HG02571 (cell line): Measurements from ENCODE around the gene BLOC1S6.

Experiments used
- ATAC-seq: cut with Tn5 transposase; IDR thresholded peaks from one replicate; pipeline ENCODE4 v1.9.1; 2021; ENCODE audit warnings: mild to moderate bottlenecking, moderate library complexity; ENCODE audit not compliant: unreplicated experiment

BLOC1S6 gene

DNA sequence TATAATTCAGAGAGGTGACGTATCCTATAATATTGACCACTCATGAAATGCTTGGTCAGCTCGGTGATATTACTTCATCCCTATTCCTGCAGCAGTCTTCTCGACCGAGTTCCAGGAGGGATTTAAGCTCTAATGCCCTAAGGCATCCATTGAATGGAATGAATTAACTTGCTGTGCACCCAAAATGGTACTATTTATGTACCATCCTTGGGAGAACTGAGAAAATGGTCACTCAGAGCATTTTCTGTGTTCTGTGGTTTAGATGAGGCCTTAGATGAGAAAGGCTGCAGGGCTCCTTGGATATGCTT, 638 bp downstream of the BLOC1S6 start:
- ATAC-seq, result no peak

DNA sequence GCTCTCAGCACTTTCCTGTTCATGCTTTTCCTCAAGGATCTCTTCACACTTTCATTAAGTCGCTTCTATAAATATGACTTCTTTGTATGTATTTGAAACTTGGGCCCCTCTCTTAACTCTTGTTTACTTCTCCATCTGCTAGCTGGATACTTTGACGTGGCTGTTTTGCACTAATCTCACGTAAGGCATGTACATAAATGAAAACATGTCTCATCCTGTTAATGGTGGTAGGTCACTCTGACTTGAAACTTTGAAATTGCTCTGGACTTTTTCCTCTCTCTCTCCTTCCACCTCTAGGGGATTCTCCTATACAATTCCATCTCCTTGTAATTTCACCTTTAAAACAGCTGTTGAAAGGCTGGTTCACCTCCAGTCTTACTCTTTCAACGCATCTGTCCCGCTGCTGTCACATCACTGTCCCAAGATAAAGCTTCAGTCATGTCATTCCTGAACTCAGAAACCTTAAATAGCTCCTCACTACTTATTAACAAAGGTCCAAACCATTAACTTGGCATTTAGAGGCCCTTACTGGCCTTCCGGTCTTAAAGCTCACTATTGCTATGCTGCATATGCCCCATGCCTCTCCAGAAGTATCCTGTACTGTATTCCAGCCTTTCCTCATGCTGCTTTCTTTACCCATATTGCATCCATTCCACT, 1.2 kb downstream of the BLOC1S6 start:
- ATAC-seq, result no peak

DNA sequence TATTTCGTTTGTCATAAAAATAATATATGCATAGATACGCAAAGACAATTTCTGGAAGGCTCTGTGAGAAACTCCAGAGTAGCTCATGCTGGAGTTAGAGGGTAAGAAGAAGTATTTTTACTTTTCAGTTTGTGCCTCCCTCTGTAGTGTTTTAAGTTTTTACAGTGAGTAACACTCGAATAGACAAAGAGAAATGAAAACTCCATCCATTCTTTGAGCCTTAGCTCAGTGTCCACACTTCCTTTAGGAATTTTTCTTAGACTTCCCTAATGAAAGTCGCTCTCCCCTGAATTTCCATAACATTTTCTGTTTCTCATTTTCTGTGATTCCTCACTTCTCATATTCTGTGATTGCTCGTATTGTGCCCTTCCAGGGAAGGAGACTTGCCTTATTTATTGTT, 2.1 kb downstream of the BLOC1S6 start:
- no peak for ATAC-seq

DNA sequence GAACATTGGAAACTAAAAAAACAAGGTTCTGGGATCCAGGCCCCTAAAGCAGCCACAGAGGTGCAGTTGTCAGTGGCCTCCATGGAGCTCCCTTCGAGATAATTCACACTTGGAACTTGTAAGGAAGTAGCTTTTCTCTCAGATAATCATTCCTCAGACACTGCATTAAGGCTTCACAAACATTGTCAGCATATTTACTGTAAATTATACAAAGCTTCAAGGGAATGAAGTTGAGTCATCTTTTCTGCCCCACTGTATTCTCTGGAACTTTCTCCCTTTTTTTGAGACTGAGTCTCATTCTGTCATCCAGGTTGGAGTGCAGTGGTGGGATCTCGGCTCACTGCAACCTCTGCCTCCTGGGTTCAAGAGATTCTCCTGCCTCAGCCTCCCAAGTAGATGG, 7.1 kb downstream of the BLOC1S6 start:
- no peak for ATAC-seq

DNA sequence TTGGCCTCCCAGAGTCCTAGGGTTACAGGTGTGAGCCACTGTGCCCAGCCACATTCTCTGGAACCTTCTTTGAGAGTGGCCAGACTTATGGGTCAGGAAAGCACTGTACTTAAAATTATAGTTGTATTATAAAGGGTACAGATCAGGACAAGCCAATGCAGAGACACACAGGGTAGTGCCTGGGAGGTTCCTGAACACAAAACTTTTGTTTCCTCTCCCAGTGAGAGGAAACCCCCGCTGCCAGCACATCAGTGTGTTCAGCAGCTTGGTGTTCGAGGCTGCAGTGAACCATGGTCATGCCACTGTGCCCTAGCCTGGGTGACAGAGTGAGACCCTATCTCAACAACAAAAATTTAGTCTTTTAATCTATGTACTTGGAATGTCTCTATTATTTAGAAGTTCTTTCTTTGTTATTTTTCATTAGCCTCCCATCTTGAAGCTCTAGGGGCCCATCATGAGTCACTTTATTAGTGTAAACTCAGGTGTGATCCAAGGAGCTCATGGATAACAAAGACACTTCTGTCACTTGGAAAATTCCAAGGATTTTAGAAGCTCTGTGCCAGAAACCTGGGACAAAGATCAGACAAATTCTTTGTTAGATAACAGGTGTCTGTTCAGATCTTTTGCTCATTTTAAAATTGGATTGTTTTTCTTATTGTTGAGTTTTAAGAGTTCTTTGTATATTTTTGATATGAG, 7.8 kb downstream of the BLOC1S6 start:
- no peak for ATAC-seq

DNA sequence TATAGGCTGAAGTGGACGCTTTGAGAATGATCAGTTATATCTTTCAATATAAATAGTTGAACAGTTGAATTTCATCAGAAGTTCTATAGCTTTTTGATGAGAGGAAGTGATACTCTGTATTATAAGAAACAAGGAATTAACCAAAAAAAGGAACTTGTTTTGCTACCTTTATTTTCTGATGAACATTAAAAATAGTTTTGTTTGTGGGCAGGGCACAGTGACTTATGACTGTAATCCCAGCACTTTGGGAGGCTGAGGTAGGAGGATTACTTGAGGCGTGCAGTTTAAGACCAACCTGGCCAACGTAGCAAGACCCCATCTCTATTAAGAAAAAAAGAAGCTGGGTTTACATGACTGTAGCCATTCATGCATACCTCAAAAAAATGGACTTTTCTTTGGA, 16.7 kb downstream of the BLOC1S6 start:
- ATAC-seq, result no peak

DNA sequence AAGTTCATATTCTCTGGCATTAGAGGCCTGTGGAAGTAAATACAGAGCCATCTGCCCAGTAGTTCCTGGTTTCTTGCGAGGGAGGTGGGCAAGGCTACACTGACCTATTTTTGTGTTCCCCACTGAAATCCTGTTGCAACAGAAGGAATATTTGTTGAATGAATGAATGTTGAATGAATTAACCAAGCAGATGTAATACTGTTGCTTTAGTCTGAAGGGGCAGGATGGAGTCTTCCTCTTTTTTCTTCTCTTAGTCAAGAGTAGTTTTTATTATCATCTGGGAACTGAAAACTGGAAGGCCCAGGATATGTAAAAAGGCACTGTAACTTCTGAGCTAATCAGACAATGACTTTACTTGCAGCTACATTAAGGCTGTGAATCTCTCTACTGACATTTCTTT, 17.1 kb downstream of the BLOC1S6 start:
- ATAC-seq, result no peak

DNA sequence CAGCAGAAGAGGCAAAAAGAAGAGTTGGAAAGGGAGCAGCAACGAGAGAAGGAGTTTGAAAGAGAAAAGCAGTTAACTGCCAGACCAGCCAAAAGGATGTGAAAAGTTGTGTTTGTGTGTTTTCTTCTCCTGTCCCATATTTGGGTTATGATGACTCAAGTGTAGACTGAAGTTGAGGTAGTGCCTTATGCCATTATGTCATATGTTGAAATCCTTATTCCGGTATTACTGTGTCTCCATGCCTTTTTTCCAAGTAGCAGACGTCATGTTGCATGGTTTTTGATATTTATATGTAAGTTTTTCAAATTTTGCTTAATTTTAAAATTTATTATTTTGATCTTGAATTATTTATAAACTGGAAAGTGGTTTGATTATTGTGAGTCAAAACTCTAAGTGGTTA, 19.2 kb downstream of the BLOC1S6 start:
- no peak for ATAC-seq

DNA sequence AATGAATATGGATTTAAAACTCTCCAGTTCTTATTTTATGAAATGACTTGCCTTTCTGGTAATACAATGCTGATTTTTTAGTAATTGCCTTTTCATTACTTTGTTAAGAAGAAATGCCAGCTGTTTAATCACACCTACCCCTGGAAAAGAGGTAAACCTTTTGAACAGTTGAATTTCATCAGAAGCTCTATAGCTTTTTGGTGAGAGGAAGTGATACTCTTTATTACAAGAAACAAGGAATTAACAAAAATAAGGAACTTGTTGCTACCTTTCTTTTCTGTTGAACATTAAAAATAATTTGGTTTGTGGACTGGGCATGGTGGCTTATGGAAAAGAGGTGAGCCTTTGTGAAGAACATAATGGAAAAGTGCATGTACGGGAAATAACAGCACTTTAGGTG, 19.7 kb downstream of the BLOC1S6 start:
- no peak for ATAC-seq

DNA sequence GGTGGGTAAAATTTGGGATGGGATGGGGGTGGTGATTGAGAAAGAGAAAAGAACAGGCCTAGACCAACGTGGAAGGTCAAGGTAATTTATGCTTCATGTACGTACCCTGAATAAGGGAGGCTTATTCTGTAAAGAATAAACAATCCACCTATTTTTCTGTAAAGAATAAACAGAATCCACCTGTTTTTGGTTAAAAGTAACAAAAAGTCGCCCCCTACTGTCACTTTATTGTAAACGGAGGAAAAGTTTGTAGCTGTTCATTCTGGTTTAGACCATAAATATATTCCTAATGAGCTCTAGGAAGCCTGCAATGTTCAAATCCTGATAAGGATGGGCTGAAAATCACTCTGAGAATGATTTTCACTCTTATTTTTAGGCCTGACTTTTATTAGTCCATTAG, 24.1 kb downstream of the BLOC1S6 start:
- no peak for ATAC-seq

DNA sequence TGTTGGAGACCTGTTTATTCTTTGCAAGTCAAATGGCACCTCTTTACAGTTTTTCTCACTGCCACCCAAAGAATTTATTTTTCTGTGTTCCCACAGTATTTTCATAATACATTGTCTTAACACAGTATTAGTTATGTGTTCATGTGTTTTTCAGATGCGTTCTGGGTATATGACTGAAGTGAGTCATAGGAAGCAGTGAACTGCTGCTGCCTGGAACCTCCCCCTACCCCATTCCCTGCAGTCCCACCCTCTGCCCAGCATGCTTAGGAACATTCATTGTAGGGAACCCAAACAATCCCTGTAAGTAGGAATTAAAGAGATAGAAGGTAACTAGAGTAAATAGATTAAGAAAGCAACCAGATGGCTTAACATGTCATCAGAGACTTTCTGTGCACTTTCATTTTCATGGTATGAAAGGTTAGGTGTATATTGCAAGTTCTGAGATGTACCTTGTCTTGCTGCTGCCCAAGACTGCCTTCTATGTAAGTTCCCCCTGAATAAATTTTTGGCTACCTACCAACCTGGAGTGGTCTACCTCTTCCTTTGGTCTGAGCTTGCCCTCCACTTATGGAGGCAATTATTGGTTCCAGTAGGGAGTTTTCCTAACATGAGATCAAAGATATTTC, 25.7 kb downstream of the BLOC1S6 start:
- no peak for ATAC-seq

DNA sequence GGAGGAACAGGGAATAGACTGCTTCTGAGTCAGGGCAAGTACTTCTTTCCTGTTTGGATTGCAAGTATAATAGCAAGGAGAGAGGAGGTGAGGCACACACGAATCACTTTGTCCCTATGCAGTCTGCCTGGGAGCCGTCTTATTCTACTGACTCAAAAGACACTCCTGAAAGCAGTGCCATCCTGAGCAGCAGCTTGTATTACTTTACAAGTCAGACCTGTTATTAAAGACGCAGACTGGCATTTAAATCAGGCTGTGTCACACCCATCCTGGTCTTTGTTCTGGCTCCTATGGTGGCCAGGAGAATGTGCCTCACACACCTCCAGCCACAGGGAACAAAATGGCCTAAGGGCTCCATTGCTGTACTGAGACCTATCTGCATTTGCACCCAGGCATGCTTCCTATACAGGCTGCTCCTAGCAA, 29.7 kb downstream of the BLOC1S6 start:
- no peak for ATAC-seq

DNA sequence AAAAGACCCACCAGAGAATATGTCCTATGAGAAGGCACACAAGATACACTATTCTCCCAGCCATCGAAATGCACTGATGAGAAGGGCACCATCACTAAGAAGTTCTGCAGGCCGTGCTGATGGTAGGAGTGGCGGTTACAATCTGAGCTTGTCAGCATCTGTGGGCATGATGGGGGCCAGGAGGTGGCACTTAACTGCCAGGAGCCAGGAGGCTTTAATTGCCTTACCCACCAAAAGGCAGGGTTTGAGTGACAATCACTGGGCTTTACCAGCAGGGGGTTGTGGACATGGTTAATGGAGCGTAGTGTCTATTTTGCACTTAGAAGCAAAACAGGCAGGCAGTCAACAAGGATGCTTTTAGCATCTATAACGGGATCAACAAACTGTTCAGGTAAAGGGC, 31.6 kb downstream of the BLOC1S6 start:
- no peak for ATAC-seq

DNA sequence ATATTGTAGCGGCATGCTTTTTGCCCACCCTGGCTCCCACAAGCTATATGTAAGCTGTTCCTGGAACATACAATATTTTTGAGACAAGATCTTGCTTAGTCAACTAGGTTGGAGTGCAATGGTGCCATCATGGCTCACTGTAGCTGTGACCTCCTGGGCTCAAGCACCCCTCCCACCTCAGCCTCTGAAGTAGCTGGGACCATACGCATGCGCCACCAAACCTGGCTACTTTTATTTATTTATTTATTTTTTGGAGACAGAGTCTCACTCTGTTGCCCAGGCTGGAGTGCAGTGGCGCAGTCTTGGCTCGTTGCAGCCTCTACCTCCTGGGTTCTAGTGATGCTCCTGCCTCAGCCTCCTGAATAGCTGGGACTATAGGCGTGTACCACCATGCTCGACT, 41.0 kb downstream of the BLOC1S6 start:
- ATAC-seq, result no peak

DNA sequence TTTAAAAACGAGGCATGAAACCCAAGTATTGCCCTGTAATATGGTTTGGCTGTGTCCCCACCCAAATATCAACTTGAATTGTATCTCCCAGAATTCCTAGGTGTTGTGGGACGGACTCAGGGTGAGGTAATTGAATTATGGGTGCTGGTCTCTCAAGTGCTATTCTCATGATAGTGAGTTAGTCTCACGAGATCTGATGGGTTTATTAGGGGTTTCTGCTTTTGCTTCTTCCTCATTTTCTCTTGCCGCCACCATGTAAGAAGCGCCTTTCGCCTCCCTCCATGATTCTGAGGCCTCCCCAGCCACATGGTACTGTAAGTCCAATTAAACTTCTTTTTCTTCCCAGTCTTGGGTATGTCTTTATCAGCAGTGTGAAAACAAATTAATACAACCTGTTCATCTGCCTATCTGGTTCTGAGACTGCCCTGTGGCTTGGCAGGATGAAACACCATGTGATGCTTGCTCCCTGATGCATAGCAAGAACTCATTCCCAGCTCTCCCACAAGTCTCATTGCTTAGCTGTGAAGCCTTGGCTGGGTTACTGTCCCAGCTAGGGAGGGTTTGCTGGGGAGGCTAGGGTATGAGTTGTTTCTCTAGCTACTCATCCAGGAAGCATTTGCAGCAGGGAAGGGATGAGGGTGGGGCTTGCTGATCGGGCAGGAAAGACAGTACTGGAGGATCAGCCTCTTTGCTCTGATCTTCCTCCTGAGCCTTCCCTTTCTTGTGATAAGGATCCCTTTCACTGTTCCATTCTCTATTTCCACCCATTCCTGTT, 43.9 kb downstream of the BLOC1S6 start:
- no peak for ATAC-seq

DNA sequence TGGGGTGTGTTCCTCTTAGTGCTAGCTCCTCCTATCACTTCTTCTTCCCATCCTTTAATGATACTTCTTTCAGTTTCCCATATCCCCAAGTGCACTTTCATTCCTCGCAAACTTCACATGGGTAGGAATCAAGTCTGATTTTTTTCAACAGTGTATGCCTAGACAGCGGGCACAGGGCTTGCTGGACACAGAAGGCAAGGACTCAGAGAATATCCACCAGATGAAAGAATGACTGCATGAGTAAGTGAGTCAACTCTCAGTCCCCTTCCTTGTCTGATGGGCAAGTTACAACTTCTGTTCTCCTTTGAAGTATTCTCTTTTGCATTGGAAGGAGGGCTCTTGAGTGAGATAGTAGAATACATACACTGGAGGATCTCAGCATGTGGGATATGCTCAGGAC, 44.6 kb downstream of the BLOC1S6 start:
- ATAC-seq, result no peak

DNA sequence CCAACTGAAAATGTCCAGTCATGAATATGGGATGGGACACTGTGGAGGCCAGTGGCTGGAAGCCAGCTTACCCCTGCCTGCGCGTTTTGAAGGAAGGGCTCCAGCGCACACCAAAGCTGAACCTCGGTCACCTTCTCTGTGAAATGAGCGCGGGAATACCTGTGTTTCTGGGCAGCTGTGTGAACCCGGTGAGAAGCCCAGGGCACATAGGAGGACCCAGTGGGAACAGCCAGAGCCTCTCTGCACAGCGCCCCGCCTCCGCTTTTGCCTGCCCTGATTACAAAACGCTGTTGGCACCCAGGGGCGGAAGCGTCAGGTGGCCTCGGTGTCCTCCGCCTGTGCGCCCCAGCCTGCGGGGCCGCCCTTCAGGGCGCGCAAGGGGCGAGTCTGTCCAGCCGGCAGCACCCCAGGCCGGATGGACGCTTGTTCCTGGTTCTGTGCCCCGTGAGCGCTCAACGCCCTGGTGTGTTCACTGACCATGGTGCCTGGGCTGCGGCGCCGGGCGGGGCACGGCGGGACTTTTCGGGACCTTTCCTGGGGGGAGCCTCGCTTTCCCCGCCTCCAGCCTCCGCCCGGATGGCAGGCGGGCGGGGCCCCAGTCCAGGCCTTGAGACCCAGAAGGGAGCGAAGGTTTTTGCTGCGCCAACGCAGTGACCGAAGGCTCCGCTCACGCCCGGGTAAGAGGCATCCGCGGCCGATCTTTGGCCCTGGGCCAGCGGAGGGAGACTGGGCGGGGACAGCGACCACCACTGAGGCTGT, 47.4 kb downstream of the BLOC1S6 start, which contains the start of gene SQOR:
TSS of gene SQOR (plus strand) at position 598 of the 759 bp plus-strand sequence. CDS start 23,895 bp downstream, outside the sequence.
- peak; percentile 66 for ATAC-seq

DNA sequence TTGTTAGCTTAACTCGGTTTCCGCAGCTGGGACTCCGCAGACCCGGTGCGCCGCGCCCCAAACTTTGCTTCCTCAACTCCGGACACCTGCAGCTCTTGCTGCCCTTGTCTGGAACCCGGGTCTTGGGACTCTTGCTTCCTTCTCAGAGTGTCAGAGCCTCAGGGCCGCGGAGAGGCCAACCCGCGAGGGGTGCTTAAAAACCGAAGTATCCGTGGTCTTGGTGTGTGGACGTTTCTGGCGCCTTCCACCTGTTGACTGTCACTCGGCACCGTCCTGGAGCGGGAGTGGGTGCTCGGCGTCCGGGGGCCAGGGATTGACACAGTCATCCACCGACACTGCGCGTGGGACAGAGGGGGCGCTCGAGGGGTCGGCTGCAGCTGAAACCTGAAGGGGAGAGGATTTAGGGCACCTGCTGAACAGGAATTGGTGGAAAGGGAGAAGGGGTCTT, 48.0 kb downstream of the BLOC1S6 start:
- ATAC-seq, result peak; percentile 43

DNA sequence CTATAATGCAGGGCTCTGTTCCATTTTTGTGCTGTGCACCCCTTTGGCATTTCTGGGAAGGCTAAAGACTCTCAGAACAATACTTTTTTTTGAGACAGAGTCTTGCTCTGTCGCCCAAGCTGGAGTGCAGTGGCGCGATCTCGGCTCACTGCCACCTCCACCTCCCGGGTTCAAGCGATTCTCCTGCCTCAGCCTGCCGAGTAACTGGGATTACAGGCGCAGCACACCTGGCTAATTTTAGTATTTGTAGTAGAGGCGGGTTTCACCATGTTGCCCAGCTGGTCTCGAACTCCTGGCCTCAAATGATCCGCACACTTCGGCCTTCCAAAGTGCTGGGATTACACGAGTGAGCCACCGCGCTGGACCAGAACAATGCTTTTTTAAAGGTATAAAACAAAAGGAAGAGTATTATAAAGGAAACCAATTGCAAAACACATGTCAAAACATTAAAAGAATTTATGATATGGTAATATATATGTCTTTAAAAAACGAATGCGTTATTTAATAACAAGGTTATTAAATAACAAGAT, 48.6 kb downstream of the BLOC1S6 start:
- no peak for ATAC-seq

DNA sequence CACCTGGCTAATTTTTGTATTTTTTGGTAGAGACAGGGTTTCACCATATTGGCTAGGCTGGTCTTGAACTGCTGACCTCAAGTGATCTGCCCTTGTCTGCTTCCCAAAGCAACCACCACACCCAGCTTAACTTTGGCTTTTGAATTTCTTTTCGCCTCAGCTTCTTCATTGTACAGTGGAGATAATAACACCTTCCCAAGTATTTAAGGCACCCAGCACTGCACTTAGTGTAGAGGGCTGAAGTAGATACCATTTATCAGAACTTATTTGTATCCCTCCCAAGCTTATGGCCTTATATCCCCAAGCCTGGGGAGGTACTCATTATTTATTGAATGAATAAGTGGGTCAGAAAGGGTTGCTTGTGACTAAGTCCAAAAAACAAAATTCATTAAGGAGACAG, 50.0 kb downstream of the BLOC1S6 start:
- ATAC-seq, result no peak
